ENCODE results near the gene TBC1D22A. TPM values are rescaled to one million over a fixed set of nuclear protein-coding genes. Genes with fewer than 3 reads are reported as not detected.
A peak's percentile ranks its signal among the peaks of the same experiment; 100 is the strongest.

Gene TBC1D22A
- total RNA-seq, 1 donor from 2014 or later, result 28.9 TPM

GRCh38 chr22:46800102-46800857, 37.8 kb downstream of the TBC1D22A start:
- TF ChIP-seq CTCF (IDR thresholded peaks at IDR 0.05), result no peak
- Mint-ChIP-seq H3K4me3 (ENCODE audit: unreplicated experiment) (no peak overlapping the region), H3K27ac (ENCODE audit: unreplicated experiment) (no peak overlapping the region), H3K27me3 (ENCODE audit: unreplicated experiment) (no peaks in the 10 kb centered on the region), H3K9me3 (ENCODE audit: unreplicated experiment) (no peaks in the 10 kb centered on the region), H3K36me3 (ENCODE audit: unreplicated experiment) (peaks cover 18% of the 10 kb centered on the region), H3K4me1 (ENCODE audit: unreplicated experiment) (peaks cover 34% of the 10 kb centered on the region)
- peak; percentile 72 for DNase-seq (ENCODE audit: extremely low spot score, unreplicated experiment)

GRCh38 chr22:46801331-46801811, 38.9 kb downstream of the TBC1D22A start:
- Mint-ChIP-seq H3K4me3 (ENCODE audit: unreplicated experiment) (no peak overlapping the region), H3K4me1 (ENCODE audit: unreplicated experiment) (peaks cover 34% of the 10 kb centered on the region), H3K27me3 (ENCODE audit: unreplicated experiment) (no peaks in the 10 kb centered on the region), H3K9me3 (ENCODE audit: unreplicated experiment) (no peaks in the 10 kb centered on the region), H3K27ac (ENCODE audit: unreplicated experiment) (no peak overlapping the region), H3K36me3 (ENCODE audit: unreplicated experiment) (peaks cover 18% of the 10 kb centered on the region)
- DNase-seq (ENCODE audit: extremely low spot score, unreplicated experiment), result no peak
- TF ChIP-seq CTCF (IDR thresholded peaks at IDR 0.05), result no peak

GRCh38 chr22:46801826-46802607, 39.6 kb downstream of the TBC1D22A start:
- Mint-ChIP-seq H3K4me3 (ENCODE audit: unreplicated experiment) (no peak overlapping the region), H3K4me1 (ENCODE audit: unreplicated experiment) (peaks cover 34% of the 10 kb centered on the region), H3K36me3 (ENCODE audit: unreplicated experiment) (peaks cover 24% of the 10 kb centered on the region), H3K27me3 (ENCODE audit: unreplicated experiment) (no peaks in the 10 kb centered on the region), H3K27ac (ENCODE audit: unreplicated experiment) (no peak overlapping the region), H3K9me3 (ENCODE audit: unreplicated experiment) (no peaks in the 10 kb centered on the region)
- DNase-seq (ENCODE audit: extremely low spot score, unreplicated experiment), result peak; percentile 83
- TF ChIP-seq CTCF (IDR thresholded peaks at IDR 0.05), result no peak

GRCh38 chr22:46802608-46803027, 40.2 kb downstream of the TBC1D22A start:
- DNase-seq (ENCODE audit: extremely low spot score, unreplicated experiment), result peak; percentile 71
- Mint-ChIP-seq H3K4me3 (ENCODE audit: unreplicated experiment) (no peak overlapping the region), H3K27ac (ENCODE audit: unreplicated experiment) (no peak overlapping the region), H3K9me3 (ENCODE audit: unreplicated experiment) (no peaks in the 10 kb centered on the region), H3K36me3 (ENCODE audit: unreplicated experiment) (peaks cover 24% of the 10 kb centered on the region), H3K27me3 (ENCODE audit: unreplicated experiment) (no peaks in the 10 kb centered on the region), H3K4me1 (ENCODE audit: unreplicated experiment) (peaks cover 34% of the 10 kb centered on the region)
- TF ChIP-seq CTCF (IDR thresholded peaks at IDR 0.05), result no peak

Measured in osteocyte (in vitro differentiated cells).